H1 (cell line): ENCODE measurements around the gene ZFAND6. TPM values are rescaled to one million over a fixed set of nuclear protein-coding genes. Genes with fewer than 3 reads are reported as not detected.

Source experiments
- CTCF ChIA-PET: fragments of 300-600 bp; sonication (Branson Sonifier 250); formaldehyde crosslinking; loops from one replicate; lab custom pipeline; 2021; ENCODE audit not compliant: partially characterized antibody; lab: Charles Lee
- POLR2A ChIA-PET: fragments of 300-600 bp; sonication (Branson Sonifier 250); formaldehyde crosslinking; loops from one replicate; lab custom pipeline; 2021; ENCODE audit warnings: inconsistent platforms; ENCODE audit not compliant: partially characterized antibody; lab: Charles Lee
- DNase-seq, 2 experiments: peaks; one replicate each; pipeline versions ENCODE4 v3.0.0 to v3.0.0-alpha.2; 2010 to 2022; ENCODE audit warnings: low spot score in 2 of 2, low read depth in 1 of 2, mixed read lengths in 1 of 2
- FAIRE-seq: peaks from 2 replicates; lab custom pipeline; 2011; peaks lifted over from hg19 to GRCh38; lab: Jason Lieb, UNC
- H2AFZ ChIP-seq: 2 replicates; pipeline ENCODE4 v1.8.1; 2012; ENCODE audit warnings: low read length, inconsistent platforms
- H2AK5ac ChIP-seq: 2 replicates; pipeline ENCODE4 v1.6.1; 2013; ENCODE audit warnings: low read depth, low read length
- H2BK120ac ChIP-seq: replicated peaks from 2 replicates; pipeline ENCODE3; 2013; ENCODE audit warnings: low read depth, low read length, inconsistent platforms
- H2BK12ac ChIP-seq: 2 replicates; pipeline ENCODE4 v1.6.1; 2013; ENCODE audit warnings: low read depth, low read length
- H2BK15ac ChIP-seq: 2 replicates; pipeline ENCODE4 v1.6.1; 2013; ENCODE audit warnings: low read length
- H2BK20ac ChIP-seq: 2 replicates; pipeline ENCODE4 v1.6.1; 2013; ENCODE audit warnings: low read length
- H2BK5ac ChIP-seq: 2 replicates; pipeline ENCODE4 v1.6.1; 2013; ENCODE audit warnings: low read depth, low read length
- H3K14ac ChIP-seq: 2 replicates; pipeline ENCODE4 v1.6.1; 2013; ENCODE audit warnings: inconsistent platforms; ENCODE audit not compliant: insufficient read length
- H3K18ac ChIP-seq: 2 replicates; pipeline ENCODE4 v1.6.1; 2013; ENCODE audit warnings: low read length; ENCODE audit errors: extremely low read depth
- H3K23ac ChIP-seq: 2 replicates; pipeline ENCODE4 v1.6.1; 2013; ENCODE audit warnings: inconsistent platforms; ENCODE audit not compliant: insufficient read length
- H3K23me2 ChIP-seq: 2 replicates; pipeline ENCODE4 v1.6.1; 2013; ENCODE audit warnings: low read depth, low read length
- H3K27ac ChIP-seq: 2 replicates; pipeline ENCODE4 v1.6.1; 2011; ENCODE audit warnings: low read depth, low read length, inconsistent platforms
- H3K27me3 ChIP-seq, 4 experiments: replicated peaks in 1 of 4; 1 replicate in 1 of 4; 2 replicates in 3 of 4; pipeline versions ENCODE4 v1.6.1 to v1.8.1; 2011 to 2013; ENCODE audit warnings: low read length in 3 of 4, mild to moderate bottlenecking in 3 of 4, inconsistent platforms in 2 of 4, mixed read lengths in 2 of 4, moderate library complexity in 1 of 4; ENCODE audit not compliant: control insufficient read depth in 3 of 4, insufficient read depth in 3 of 4; ENCODE audit errors: extremely low read depth in 1 of 4
- H3K36me3 ChIP-seq, 4 experiments: 2 replicates each; pipeline versions ENCODE4 v1.6.1 to v1.8.1; 2011 to 2013; ENCODE audit warnings: mild to moderate bottlenecking in 4 of 4, low read length in 3 of 4, moderate library complexity in 2 of 4, control low read depth in 1 of 4, inconsistent platforms in 1 of 4; ENCODE audit not compliant: insufficient read depth in 4 of 4, control insufficient read depth in 2 of 4
- H3K4ac ChIP-seq: replicated peaks from 2 replicates; pipeline ENCODE3; 2013; ENCODE audit warnings: low read length, low read depth, mixed read lengths, inconsistent platforms; ENCODE audit not compliant: insufficient read length
- H3K4me1 ChIP-seq, 4 experiments: replicated peaks in 1 of 4; 1 replicate in 1 of 4; 2 replicates in 3 of 4; pipeline versions ENCODE4 v1.6.1 to v1.8.1; 2011 to 2013; ENCODE audit warnings: low read length in 3 of 4, inconsistent platforms in 2 of 4, mixed read lengths in 1 of 4; ENCODE audit not compliant: insufficient read depth in 4 of 4, control insufficient read depth in 3 of 4
- H3K4me2 ChIP-seq, 2 experiments: 2 replicates each; pipeline versions ENCODE4 v1.6.1 to v1.8.1; 2011 to 2013; ENCODE audit warnings: low read depth in 2 of 2, low read length in 2 of 2, control low read depth in 1 of 2, inconsistent platforms in 1 of 2, mild to moderate bottlenecking in 1 of 2; ENCODE audit not compliant: insufficient read depth in 1 of 2
- H3K4me3 ChIP-seq, 4 experiments: fragments of 200-600, 300-600 bp in 1 of 4; sonication (generic), shearing (Covaris generic), sonication (Bioruptor Twin) in 1 of 4; 2 replicates each; pipeline versions ENCODE4 v1.5.1 to v1.8.1; 2011 to 2016; ENCODE audit warnings: low read length in 4 of 4, low read depth in 3 of 4, control low read depth in 2 of 4, inconsistent platforms in 2 of 4, mild to moderate bottlenecking in 2 of 4, mixed read lengths in 1 of 4, moderate library complexity in 1 of 4; ENCODE audit not compliant: insufficient read depth in 2 of 4; ENCODE audit errors: extremely low read depth in 1 of 4
- H3K56ac ChIP-seq: replicated peaks from 2 replicates; pipeline ENCODE3; 2013; ENCODE audit warnings: low read depth, mild to moderate bottlenecking, mixed read lengths, low read length, inconsistent platforms; ENCODE audit not compliant: insufficient read length
- H3K79me1 ChIP-seq: 2 replicates; pipeline ENCODE4 v1.6.1; 2013; ENCODE audit warnings: low read depth, low read length, control low read depth
- H3K79me2 ChIP-seq, 2 experiments: 2 replicates each; pipeline versions ENCODE4 v1.6.1 to v1.8.1; 2012 to 2013; ENCODE audit warnings: low read length in 2 of 2, mild to moderate bottlenecking in 2 of 2, inconsistent platforms in 1 of 2; ENCODE audit not compliant: insufficient read depth in 2 of 2, control insufficient read depth in 1 of 2
- H3K9ac ChIP-seq, 4 experiments: replicated peaks in 1 of 4; 1 replicate in 1 of 4; 2 replicates in 3 of 4; pipeline versions ENCODE4 v1.6.1 to v1.8.1; 2011 to 2013; ENCODE audit warnings: low read depth in 3 of 4, low read length in 3 of 4, control low read depth in 2 of 4, mild to moderate bottlenecking in 2 of 4, moderate library complexity in 2 of 4, inconsistent platforms in 1 of 4; ENCODE audit errors: extremely low read depth in 1 of 4
- H3K9me3 ChIP-seq, 2 experiments: 2 replicates each; pipeline versions ENCODE4 v1.6.1 to v1.8.1; 2012 to 2013; ENCODE audit warnings: mild to moderate bottlenecking in 2 of 2, moderate library complexity in 2 of 2, control low read depth in 1 of 2, inconsistent platforms in 1 of 2, low read depth in 1 of 2, low read length in 1 of 2, mixed read lengths in 1 of 2; ENCODE audit not compliant: insufficient read depth in 2 of 2
- H4K20me1 ChIP-seq, 2 experiments: replicated peaks in 1 of 2; 2 replicates each; pipeline versions ENCODE3 to v1.8.1; 2011 to 2013; ENCODE audit warnings: inconsistent platforms in 2 of 2, low read length in 2 of 2, mild to moderate bottlenecking in 1 of 2; ENCODE audit not compliant: insufficient read depth in 2 of 2, control insufficient read depth in 1 of 2
- H4K5ac ChIP-seq: 2 replicates; pipeline ENCODE4 v1.6.1; 2013; ENCODE audit warnings: low read length, low read depth, mixed read lengths, inconsistent platforms; ENCODE audit not compliant: insufficient read length
- H4K8ac ChIP-seq: 2 replicates; pipeline ENCODE4 v1.8.0; 2013; ENCODE audit warnings: mild to moderate bottlenecking, moderate library complexity, low read length, inconsistent platforms; ENCODE audit not compliant: insufficient read depth; ENCODE audit errors: extremely low read depth
- H4K91ac ChIP-seq: replicated peaks from 2 replicates; pipeline ENCODE3; 2013; ENCODE audit warnings: low read length, mixed read lengths, inconsistent platforms; ENCODE audit not compliant: insufficient read length
- CTCF ChIP-seq, 3 experiments: IDR thresholded peaks; 1 replicate in 2 of 3; 2 replicates in 1 of 3; pipeline versions ENCODE4 v1.5.1 to v1.6.1; 2011; ENCODE audit warnings: low read length in 3 of 3, mild to moderate bottlenecking in 3 of 3, inconsistent platforms in 2 of 3, low read depth in 1 of 3, moderate library complexity in 1 of 3; ENCODE audit not compliant: insufficient read depth in 1 of 3; ENCODE audit errors: control extremely low read depth in 1 of 3
- WGBS, 2 experiments: shearing (Covaris generic) in 1 of 2; methylation state at CpG; one replicate each; pipeline versions ENCODE4 v1.1.6 to v1.1.7; 2013 to 2015; ENCODE audit warnings: low lambda C conversion rate in 2 of 2, mixed read lengths in 2 of 2, inconsistent platforms in 1 of 2, low coverage in 1 of 2, missing lambda C conversion rate in 1 of 2; ENCODE audit not compliant: insufficient replicate concordance in 2 of 2, insufficient coverage in 1 of 2, insufficient read length in 1 of 2; ENCODE audit errors: extremely low coverage in 1 of 2, missing lambda C conversion rate in 1 of 2; 5-methylcytosine and 5-hydroxymethylcytosine counted together
- polyA plus RNA-seq, 7 experiments: library from polyadenylated mRNA; depleted of rRNA in 3 of 7; stranded (reverse) in 5 of 7; unstranded in 2 of 7; fragments of >200 nt in 5 of 7; fragments of 200-250 nt in 2 of 7; gene quantifications; 1 replicate in 5 of 7; 2 replicates in 1 of 7; 4 replicates in 1 of 7; pipeline versions ENCODE4 v1.2.1 to v1.2.3, GENCODE V29; 2011 to 2013; ENCODE audit warnings: missing spikeins in 2 of 7, mixed read lengths in 2 of 7
- total RNA-seq: library from RNA; stranded (reverse); fragmentation: NEBNext Ultra II Directional; extraction: Animal tissue kit (Norgen Biotek cat#: 25700); gene quantifications from 2 replicates; pipeline ENCODE4 v1.2.1, GENCODE V29; 2021

The ZFAND6 gene
- total and polyA plus RNA-seq, 2 of the 8 experiments (the other 6 are each of a cell fraction or from before 2014, with no cell fraction given) = 136 to 237 TPM

GRCh38 chr15:80042568-80042967, 16.9 kb upstream of the ZFAND6 start:
- H2AFZ ChIP-seq = no peak overlapping the region
- H2BK5ac ChIP-seq = no peak overlapping the region
- no peak overlapping the region for H4K8ac ChIP-seq
- no peak overlapping the region for H2BK20ac ChIP-seq
- H3K79me2 ChIP-seq = no peaks in the 10 kb centered on the region
- no peak overlapping the region for H4K91ac ChIP-seq
- CTCF ChIA-PET = no interaction called here
- H3K9me3 ChIP-seq = no peaks in the 10 kb centered on the region
- FAIRE-seq = no peak
- no peak overlapping the region for H4K5ac ChIP-seq
- H3K4ac ChIP-seq = no peak overlapping the region
- H3K4me1 ChIP-seq = peaks cover 0 to 5% (median 1%) of the 10 kb centered on the region in 4 experiments; a peak in 3 of 7 replicates
- H3K4me3 ChIP-seq = no peak overlapping the region
- H3K79me1 ChIP-seq = no peaks in the 10 kb centered on the region
- WGBS, 2 experiments = 88% methylated on average over 1 of the region's 1 CpG; no CpG with 5 or more reads in 1 of the 2 experiments
- H3K9ac ChIP-seq = no peak overlapping the region
- DNase-seq = no peak
- H3K18ac ChIP-seq = no peak overlapping the region
- no peak overlapping the region for H3K56ac ChIP-seq
- H3K36me3 ChIP-seq = no peaks in the 10 kb centered on the region
- no peak overlapping the region for H2BK15ac ChIP-seq
- H3K27me3 ChIP-seq = no peaks in the 10 kb centered on the region
- H2BK120ac ChIP-seq = no peak overlapping the region
- no peak overlapping the region for H3K4me2 ChIP-seq
- POLR2A ChIA-PET = no interaction called here
- H3K14ac ChIP-seq = no peak overlapping the region
- no peak overlapping the region for H3K23ac ChIP-seq
- no peaks in the 10 kb centered on the region for H3K23me2 ChIP-seq
- H2AK5ac ChIP-seq = no peak overlapping the region
- H4K20me1 ChIP-seq = no peaks in the 10 kb centered on the region
- no peak overlapping the region for H2BK12ac ChIP-seq
- H3K27ac ChIP-seq = no peak overlapping the region
- no peak for TF ChIP-seq CTCF (IDR thresholded peaks at IDR 0.05; ENCODE audit: control extremely low read depth in 1 of 3, insufficient read depth in 1 of 3, low read depth in 1 of 3, low read length in 3 of 3)
